Activated naive CD4-positive, alpha-beta T cell treated with anti-CD3 and anti-CD28 coated beads, Interleukin-2, amount 10 ng/mL, durations not matched to agents 7 days and 5 days (primary cell): Measurements from ENCODE around the gene STX10.
"Not testable (repeated sequence)": the region's sequence is repeated elsewhere in the genome, so short reads cannot be mapped to it uniquely, and the experiment has no call there.

Experiments used
- CTCF ChIA-PET: fragments of 350-600 bp; sonication (Branson Sonifier 250); formaldehyde crosslinking; loops from one replicate; lab custom pipeline; 2021; ENCODE audit warnings: antibody characterized with exemption; lab: Charles Lee
- DNase-seq: peaks from one replicate; pipeline ENCODE4 v3.0.0-alpha.2; 2020
- H3K27ac Mint-ChIP-seq: one replicate; pipeline ENCODE4 v1.8.0; 2021; ENCODE audit warnings: mild to moderate bottlenecking, moderate library complexity, mixed read lengths
- H3K27me3 Mint-ChIP-seq: one replicate; pipeline ENCODE4 v1.8.0; 2021; ENCODE audit warnings: mild to moderate bottlenecking, mixed read lengths
- H3K36me3 Mint-ChIP-seq: one replicate; pipeline ENCODE4 v1.8.0; 2021; ENCODE audit warnings: mixed read lengths
- H3K4me1 Mint-ChIP-seq: one replicate; pipeline ENCODE4 v1.8.0; 2021; ENCODE audit warnings: mixed read lengths
- H3K4me3 Mint-ChIP-seq: one replicate; pipeline ENCODE4 v1.8.0; 2021; ENCODE audit warnings: mild to moderate bottlenecking, moderate library complexity, mixed read lengths
- H3K9me3 Mint-ChIP-seq: one replicate; pipeline ENCODE4 v1.8.0; 2021; ENCODE audit warnings: mixed read lengths

STX10 gene, protein sequence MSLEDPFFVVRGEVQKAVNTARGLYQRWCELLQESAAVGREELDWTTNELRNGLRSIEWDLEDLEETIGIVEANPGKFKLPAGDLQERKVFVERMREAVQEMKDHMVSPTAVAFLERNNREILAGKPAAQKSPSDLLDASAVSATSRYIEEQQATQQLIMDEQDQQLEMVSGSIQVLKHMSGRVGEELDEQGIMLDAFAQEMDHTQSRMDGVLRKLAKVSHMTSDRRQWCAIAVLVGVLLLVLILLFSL

DNA sequence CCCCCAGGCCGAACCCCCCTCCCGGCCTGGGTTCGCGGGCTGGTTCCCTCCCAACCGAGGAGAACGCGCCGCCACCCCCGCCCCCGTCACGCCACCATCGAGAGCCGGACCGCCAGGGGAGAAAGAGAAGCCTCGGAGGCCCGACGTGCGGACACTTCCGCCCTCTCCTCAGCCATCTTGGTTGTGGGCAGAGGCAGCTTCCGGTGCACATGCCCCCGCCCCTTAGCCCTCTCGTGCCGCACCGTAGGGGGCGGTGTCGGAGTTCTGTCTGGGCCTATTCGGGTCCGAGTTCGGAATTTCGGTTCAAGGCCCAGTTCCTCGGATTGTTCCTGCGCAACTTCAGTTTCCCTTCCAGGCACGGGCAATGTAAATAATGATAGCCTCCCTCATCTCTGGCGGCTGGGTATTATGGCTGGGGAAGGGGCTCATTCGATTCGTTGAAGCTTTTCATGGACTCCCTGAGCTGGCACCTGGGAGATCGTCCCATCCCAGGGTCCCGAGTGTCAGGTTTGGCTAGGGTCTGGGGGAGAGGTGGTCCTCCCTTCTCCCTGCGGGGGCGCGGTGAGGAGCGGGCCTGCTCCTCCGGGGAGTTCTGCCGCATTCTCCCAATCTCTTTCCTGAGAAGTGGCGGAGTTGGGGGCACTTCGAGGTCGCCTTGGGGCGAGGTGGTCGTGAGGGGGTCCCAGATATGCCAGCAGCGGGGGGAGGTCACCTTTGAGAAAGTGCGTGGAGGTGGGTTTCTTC, at the start of gene STX10, which contains the start of gene IER2:
TSS of gene STX10 (minus strand) at position 189 of the 744 bp plus-strand sequence. CDS start 202 bp downstream, outside the sequence.
TSS of gene IER2 (plus strand) at position 225 of the 744 bp plus-strand sequence. CDS start 2,776 bp downstream, outside the sequence.
- Mint-ChIP-seq H3K4me1 (peaks cover 28% of the 10 kb centered on the region), H3K27me3 (peaks cover 15% of the 10 kb centered on the region), H3K27ac (peak within 1 kb of the TSS; percentile 99), H3K9me3 (no peaks in the 10 kb centered on the region), H3K36me3 (peaks cover 37% of the 10 kb centered on the region), H3K4me3 (peak within 1 kb of the TSS; percentile 99)
- peak; percentile 96 for DNase-seq
- CTCF ChIA-PET: interaction anchor here (0.6 to 1.8 kb wide), 8 partner anchors 13 to 63 kb away, joined by 3 to 7 read pairs (median 4); partner anchors contain the start of gene NACC1

DNA sequence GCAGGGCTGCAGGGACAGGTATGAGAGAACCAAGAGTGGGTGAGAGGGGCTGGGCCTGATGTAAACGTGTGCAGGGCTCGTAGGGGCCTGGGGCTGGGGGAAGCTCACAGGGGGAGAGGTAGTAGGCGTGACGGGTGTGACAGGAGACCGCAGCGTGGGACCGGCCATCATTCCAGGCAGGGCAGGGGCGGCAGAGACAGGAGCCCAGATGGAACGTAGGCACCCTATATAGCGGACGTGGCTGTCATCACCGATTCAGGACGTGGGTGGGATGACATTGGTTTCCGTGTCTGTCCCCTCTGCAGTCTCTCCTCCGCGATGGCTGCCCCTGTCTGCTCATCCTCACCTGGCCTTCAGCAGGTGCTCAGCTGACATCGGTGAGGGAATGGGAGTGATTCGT, 48.5 kb upstream of the STX10 start:
- Mint-ChIP-seq H3K9me3 (no peaks in the 10 kb centered on the region), H3K36me3 (no peaks in the 10 kb centered on the region), H3K27me3 (peaks cover 8% of the 10 kb centered on the region), H3K4me3 (no peak overlapping the region), H3K27ac (no peak overlapping the region), H3K4me1 (peaks cover 21% of the 10 kb centered on the region)
- CTCF ChIA-PET: no interaction called here
- DNase-seq: no peak

DNA sequence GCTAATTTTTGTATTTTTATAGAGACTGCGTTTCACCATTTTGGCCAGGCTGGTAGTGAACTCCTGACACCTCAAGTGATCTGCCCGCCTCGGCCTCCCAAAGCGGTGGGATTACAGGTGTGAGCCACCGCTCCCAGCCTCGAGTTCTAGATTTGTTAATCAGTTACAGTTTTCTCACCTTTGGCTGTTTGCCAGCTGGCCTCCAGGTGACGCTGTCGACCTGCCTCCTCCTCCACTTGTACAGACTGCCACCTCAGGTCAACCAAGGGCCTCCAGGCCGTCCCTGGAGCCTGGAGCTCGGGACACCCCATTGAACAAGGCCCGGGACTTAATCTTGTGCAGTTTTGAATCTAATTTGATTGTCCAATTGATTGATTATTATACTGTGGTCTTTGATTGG, 45.5 kb upstream of the STX10 start:
- H3K4me3 Mint-ChIP-seq: no peak overlapping the region
- H3K4me1 Mint-ChIP-seq: peaks cover 39% of the 10 kb centered on the region
- H3K27me3 Mint-ChIP-seq: peaks cover 5% of the 10 kb centered on the region
- CTCF ChIA-PET: interaction anchor here (0.9 to 2.9 kb wide), 22 partner anchors 8 to 846 kb away, joined by 3 to 54 read pairs (median 6); no protein-coding TSS in a partner anchor
- H3K27ac Mint-ChIP-seq: no peak overlapping the region
- H3K9me3 Mint-ChIP-seq: no peaks in the 10 kb centered on the region
- H3K36me3 Mint-ChIP-seq: no peaks in the 10 kb centered on the region
- peak; percentile 73 for DNase-seq

DNA sequence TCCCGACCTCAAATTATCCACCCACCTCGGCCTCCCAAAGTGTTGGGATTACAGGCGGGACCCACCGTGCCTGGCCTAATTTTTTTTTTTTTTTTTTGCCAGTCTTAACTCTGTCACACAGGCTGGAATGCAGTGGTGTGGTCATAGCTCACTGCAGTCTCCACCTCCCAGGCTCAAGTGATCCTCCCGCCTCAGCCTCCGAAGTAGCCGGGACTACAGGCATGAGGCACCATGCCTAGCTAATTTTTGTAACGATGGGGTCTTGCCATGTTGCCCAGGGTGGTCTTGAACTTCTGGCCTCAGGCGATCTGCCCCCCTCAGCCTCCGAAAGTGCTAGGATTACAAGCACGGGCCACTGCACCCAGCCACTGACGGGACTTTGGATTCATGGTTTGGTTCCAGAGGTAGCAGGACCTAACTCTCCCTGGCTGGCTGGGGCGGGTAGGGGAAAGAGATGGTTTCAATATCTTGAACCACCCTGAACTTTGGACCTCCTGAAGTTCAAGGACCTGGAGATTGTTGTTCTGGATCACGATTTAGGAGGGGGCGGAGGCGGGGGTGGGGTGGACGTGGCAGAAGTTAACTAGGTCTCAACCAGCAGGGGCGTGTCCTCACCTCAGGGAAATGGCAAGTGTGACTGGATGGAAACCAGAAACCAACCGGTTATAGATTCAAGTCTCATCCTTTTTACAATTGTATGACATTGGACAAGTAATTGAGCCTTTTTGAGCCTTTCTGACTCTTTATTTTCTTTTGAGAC, 40.8 kb upstream of the STX10 start:
- Mint-ChIP-seq H3K9me3 (no peaks in the 10 kb centered on the region), H3K4me3 (no peak overlapping the region), H3K36me3 (no peaks in the 10 kb centered on the region), H3K4me1 (peaks cover 62% of the 10 kb centered on the region), H3K27ac (no peak overlapping the region), H3K27me3 (no peaks in the 10 kb centered on the region)
- CTCF ChIA-PET: no interaction called here
- no peak for DNase-seq

DNA sequence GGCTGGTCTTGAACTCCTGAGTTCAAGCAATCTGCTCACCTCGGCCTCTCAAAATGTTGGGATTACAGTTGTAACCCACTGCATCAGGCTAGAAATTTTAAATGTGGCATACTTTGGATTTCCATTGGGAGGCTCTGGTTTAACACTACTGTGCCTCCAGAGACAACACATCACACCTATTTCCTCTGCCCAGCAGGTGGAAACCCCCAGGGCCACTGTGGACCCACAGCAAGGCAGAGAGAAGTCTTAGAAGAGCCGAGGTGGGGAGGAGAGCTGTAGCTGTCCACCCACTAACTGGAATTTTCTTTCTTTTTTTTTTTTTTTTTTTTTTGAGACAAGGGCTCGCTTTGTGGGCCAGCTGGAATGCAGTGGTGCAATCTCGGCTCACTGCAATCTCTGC, 39.4 kb upstream of the STX10 start:
- H3K27ac Mint-ChIP-seq: no peak overlapping the region
- no peaks in the 10 kb centered on the region for H3K27me3 Mint-ChIP-seq
- H3K9me3 Mint-ChIP-seq: no peaks in the 10 kb centered on the region
- CTCF ChIA-PET: no interaction called here
- DNase-seq: no peak
- peaks cover 55% of the 10 kb centered on the region for H3K4me1 Mint-ChIP-seq
- H3K36me3 Mint-ChIP-seq: peaks cover 1% of the 10 kb centered on the region
- no peak overlapping the region for H3K4me3 Mint-ChIP-seq

DNA sequence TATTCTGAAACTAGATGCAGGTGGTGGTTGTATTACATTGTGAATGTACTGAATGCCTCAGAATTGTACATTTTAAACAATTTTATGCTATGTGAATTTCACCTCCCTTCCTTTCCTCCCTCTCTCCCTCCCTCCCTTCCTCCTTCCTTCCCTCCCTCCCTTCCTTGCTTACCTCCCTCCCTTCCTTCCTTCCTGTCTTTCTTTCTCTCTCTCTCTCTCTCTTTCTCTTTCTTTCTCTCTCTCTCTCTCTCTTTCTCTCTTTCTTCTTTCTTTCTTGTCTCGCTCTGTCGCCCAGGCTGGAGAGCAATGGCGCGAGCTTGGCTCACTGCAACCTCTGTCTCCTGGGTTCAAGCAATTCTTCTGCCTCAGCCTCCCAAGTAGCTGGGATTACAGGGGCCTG, 37.2 kb upstream of the STX10 start:
- Mint-ChIP-seq H3K4me3 (no peak overlapping the region), H3K27ac (peak overlapping the region; percentile 34)

DNA sequence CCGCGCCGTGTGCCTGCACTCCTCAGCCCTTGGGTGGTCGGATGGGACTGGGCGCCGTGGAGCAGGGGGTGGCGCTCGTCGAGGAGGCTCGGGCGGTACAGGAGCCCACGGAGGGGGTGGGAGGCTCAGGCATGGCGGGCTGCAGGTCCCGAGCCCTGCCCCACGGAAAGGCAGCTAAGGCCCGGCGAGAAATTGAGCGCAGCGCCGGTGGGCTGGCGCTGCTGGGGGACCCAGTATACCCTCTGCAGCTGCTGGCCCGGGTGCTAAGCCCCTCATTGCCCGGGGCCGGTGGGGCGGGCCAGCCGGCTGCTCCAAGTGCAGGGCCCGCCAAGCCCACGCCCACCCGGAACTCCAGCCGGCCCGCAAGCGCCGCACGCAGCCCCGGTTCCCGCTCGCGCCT, 36.5 kb upstream of the STX10 start:
- not testable (repeated sequence) for H3K27me3 Mint-ChIP-seq, H3K9me3 Mint-ChIP-seq, H3K27ac Mint-ChIP-seq, H3K4me3 Mint-ChIP-seq, DNase-seq, H3K36me3 Mint-ChIP-seq
- peaks cover 45% of the 10 kb centered on the region for H3K4me1 Mint-ChIP-seq
- CTCF ChIA-PET: interaction anchor here (1.3 kb wide), 1 partner anchor 9 kb away, joined by 7 read pairs; no protein-coding TSS in a partner anchor

More for the DNA sequence above, 37.2 kb upstream of the STX10 start:
- H3K36me3 Mint-ChIP-seq: peaks cover 1% of the 10 kb centered on the region
- H3K4me1 Mint-ChIP-seq: peaks cover 42% of the 10 kb centered on the region
- H3K27me3 Mint-ChIP-seq: no peaks in the 10 kb centered on the region
- DNase-seq: no peak
- CTCF ChIA-PET: no interaction called here
- no peaks in the 10 kb centered on the region for H3K9me3 Mint-ChIP-seq

DNA sequence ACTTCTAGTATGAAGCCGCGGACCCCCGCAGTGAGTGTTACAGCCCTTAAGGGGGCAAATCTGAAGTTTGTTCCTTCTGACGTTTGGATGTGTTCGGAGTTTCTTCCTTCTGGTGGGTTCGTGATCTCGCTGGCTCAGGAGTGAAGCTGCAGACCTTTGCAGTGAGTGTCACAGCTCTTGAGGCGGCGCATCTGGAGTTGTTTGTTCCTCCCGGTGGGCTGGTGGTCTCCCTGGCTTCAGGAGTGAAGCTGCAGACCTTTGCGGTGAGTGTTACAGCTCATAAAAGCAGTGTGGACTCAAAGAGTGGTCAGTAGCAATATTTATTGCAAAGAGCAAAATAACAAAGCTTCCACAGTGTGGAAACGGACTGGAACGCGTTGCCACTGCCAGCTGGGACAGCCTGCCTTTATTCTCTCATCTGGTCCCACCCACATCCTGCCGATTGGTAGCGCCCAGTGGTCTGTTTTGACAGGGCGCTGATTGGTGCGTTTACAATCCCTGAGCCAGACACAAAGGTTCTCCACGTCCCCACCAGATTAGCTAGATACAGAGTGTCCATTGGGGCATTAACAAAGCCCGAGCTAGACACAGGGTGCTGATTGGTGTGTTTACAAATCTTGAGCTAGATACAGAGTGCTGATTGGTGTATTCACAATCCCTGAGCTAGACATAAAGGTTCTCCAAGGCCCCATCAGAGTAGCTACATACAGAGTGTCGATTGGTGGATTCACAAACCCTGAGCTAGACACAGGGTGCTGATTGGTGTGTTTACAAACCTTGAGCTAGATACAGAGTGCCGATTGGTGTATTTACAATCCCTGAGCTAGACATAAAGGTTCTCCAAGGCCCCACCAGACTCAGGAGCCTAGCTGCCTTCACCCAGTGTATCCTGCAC, 35.8 kb upstream of the STX10 start:
- not testable (repeated sequence) for H3K27ac Mint-ChIP-seq, H3K4me3 Mint-ChIP-seq, H3K27me3 Mint-ChIP-seq, H3K36me3 Mint-ChIP-seq, DNase-seq, H3K9me3 Mint-ChIP-seq
- CTCF ChIA-PET: interaction anchor here (1.3 kb wide), 1 partner anchor 9 kb away, joined by 7 read pairs; no protein-coding TSS in a partner anchor
- peaks cover 42% of the 10 kb centered on the region for H3K4me1 Mint-ChIP-seq

DNA sequence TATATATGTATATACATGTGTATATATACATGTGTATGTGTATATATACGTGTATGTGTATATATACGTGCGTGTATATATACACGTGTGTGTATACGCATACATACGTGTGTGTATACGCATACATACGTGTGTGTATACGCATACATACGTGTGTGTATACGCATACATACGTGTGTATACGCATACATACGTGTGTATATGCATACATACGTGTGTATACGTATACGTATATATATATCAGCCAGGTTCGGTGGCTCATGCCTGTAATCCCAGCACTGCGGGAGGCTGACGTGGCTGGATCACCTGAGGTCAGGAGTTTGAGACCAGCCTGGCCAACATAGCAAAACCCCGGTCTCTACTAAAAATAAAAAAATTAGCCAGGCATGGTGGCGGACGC, 34.8 kb upstream of the STX10 start:
- CTCF ChIA-PET, H3K27me3 Mint-ChIP-seq: not testable (repeated sequence)
- peaks cover 50% of the 10 kb centered on the region for H3K4me1 Mint-ChIP-seq

DNA sequence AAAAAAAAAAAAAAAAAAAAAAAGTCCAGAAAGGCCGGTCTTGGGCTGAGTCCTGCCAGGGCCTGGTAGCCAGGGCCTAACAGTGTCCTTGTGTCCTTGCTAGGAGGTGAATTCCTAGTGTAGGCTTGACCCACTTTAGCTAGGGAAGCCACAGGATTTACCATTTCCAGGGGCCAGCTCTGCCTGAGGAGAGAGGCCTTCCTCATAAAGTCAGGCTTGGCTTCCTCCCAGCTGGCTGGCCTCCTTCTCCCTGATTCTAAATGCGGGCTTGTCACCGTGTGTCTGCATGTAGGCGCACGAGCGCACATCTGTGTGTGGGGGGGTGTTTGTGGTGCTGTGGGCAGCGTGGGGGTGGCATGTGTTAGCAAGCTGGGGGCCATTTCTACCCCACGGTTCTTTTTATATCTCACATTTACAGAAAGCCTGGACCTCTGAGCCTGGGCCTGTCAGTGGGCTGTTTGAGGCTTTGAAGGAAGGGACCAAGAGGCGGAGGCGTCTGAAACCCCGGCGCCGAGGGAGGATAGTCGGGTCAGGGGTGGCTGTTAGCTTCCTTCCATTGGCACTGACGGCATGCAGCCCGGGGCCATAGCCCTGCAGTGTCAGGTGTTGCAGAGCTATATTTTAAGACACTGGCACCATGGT, 31.7 kb upstream of the STX10 start:
- no peaks in the 10 kb centered on the region for H3K9me3 Mint-ChIP-seq
- peaks cover 39% of the 10 kb centered on the region for H3K4me1 Mint-ChIP-seq
- no peak for DNase-seq
- no peaks in the 10 kb centered on the region for H3K27me3 Mint-ChIP-seq
- H3K4me3 Mint-ChIP-seq: no peak overlapping the region
- peaks cover 1% of the 10 kb centered on the region for H3K36me3 Mint-ChIP-seq
- H3K27ac Mint-ChIP-seq: peak overlapping the region; percentile 24
- CTCF ChIA-PET: interaction anchor here (0.6 to 3.0 kb wide), 3 partner anchors 11 to 407 kb away, joined by 3 to 16 read pairs (median 3); no protein-coding TSS in a partner anchor

More for the DNA sequence above, 34.8 kb upstream of the STX10 start:
- not testable (repeated sequence) for H3K36me3 Mint-ChIP-seq, H3K27ac Mint-ChIP-seq, DNase-seq, H3K9me3 Mint-ChIP-seq, H3K4me3 Mint-ChIP-seq

DNA sequence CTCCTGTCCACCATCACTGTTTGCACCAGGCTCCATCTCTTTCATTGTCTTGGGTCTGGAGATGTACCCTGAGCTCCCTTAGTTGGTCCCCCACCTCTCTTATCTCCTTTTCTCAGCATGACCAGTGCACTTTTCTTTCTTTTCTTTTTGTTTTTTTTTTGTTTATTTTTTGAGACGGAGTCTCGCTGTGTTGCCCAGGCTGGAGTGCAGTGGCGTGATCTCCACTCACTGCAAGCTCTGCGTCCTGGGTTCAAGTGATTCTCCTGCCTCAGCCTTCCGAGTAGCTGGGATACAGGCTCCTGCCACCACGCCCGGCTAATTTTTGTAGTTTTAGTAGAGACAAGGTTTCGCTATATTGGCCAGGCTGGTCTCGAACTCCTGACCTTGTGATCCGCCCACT, 28.1 kb upstream of the STX10 start:
- Mint-ChIP-seq H3K27ac (peak overlapping the region; percentile 21), H3K4me1 (peaks cover 34% of the 10 kb centered on the region)
- H3K36me3 Mint-ChIP-seq, H3K27me3 Mint-ChIP-seq, DNase-seq, H3K9me3 Mint-ChIP-seq, H3K4me3 Mint-ChIP-seq: not testable (repeated sequence)
- CTCF ChIA-PET: interaction anchor here (0.8 kb wide), 1 partner anchor 21 kb away, joined by 3 read pairs; no protein-coding TSS in a partner anchor

DNA sequence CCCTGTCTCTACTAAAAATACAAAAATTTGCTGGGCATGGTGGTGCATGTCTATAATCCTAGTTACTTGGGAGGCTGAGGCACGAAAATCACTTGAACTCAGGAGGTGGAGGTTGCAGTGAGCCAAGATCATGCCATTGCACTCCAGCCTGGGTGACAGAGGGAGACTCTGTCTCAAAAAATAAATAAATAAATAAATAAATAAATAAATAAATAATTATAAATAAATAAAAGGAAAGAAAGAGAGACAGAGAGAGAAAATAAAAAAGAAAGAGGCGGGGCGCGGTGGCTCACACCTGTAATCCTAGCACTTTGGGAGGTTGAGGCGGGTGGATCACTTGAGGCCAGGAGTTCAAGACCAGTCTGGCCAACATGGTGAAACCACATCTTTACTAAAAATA, 27.4 kb upstream of the STX10 start:
- H3K4me3 Mint-ChIP-seq, H3K9me3 Mint-ChIP-seq, H3K27ac Mint-ChIP-seq, DNase-seq, H3K27me3 Mint-ChIP-seq, H3K36me3 Mint-ChIP-seq: not testable (repeated sequence)
- CTCF ChIA-PET: interaction anchor here (1.2 kb wide), 1 partner anchor 17 kb away, joined by 3 read pairs; no protein-coding TSS in a partner anchor
- H3K4me1 Mint-ChIP-seq: peaks cover 41% of the 10 kb centered on the region

DNA sequence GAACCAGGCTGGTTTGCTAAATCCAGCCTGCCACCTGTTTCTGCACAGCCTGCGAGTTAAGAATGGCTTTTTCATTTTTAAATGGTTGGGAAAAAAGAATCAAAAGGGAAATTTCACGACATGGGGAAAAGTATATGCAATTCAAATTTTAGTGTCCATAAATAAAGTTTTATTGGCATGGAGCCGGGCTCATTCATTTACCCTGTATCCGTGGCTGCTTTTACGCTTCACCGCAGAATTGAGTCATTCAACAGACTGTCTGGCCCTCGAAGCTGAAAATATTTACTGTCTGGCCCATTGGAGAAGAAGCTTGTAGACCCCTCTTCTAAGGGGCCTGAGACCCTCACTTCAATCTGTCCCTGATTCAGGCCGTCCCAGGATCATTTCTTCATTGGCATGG, 26.2 kb upstream of the STX10 start:
- DNase-seq: no peak
- peaks cover 46% of the 10 kb centered on the region for H3K4me1 Mint-ChIP-seq
- CTCF ChIA-PET: interaction anchor here (1.2 kb wide), 1 partner anchor 19 kb away, joined by 3 read pairs; no protein-coding TSS in a partner anchor
- no peaks in the 10 kb centered on the region for H3K27me3 Mint-ChIP-seq
- no peak overlapping the region for H3K4me3 Mint-ChIP-seq
- no peaks in the 10 kb centered on the region for H3K9me3 Mint-ChIP-seq
- peak overlapping the region; percentile 45 for H3K27ac Mint-ChIP-seq
- H3K36me3 Mint-ChIP-seq: peaks cover 3% of the 10 kb centered on the region
